CD4-positive, alpha-beta T cell treated with Interferon alpha-2 for 1 hour (primary cell): Measurements from ENCODE around the gene RPS6KA3.
A peak's percentile ranks its signal among the peaks of the same experiment; 100 is the strongest.

Experiments used
- DNase-seq, 2 donors: peaks; one replicate each; pipeline ENCODE4 v3.0.0-alpha.2; 2020 to 2022

RPS6KA3 gene

GRCh38 chrX:20266810-20267606, at the start of gene RPS6KA3:
TSS of gene RPS6KA3 (minus strand) at chrX:20266909. CDS start at chrX:20266632, 277 bp downstream.
- peak; percentile 90 to 93 for DNase-seq

GRCh38 chrX:20315140-20315539, 48.4 kb upstream of the RPS6KA3 start:
- no peak for DNase-seq

- DNase-seq, result peak in 1 of 2 donors; percentile 2
Observed at GRCh38 chrX:20313899-20314298, 47.2 kb upstream of the RPS6KA3 start.

- DNase-seq, result no peak
Observed at GRCh38 chrX:20312018-20312417, 45.3 kb upstream of the RPS6KA3 start.

GRCh38 chrX:20311505-20311904, 44.8 kb upstream of the RPS6KA3 start:
- no peak for DNase-seq

- DNase-seq, result no peak
Observed at GRCh38 chrX:20309806-20310205, 43.1 kb upstream of the RPS6KA3 start.

- no peak for DNase-seq
Observed at GRCh38 chrX:20306668-20307067, 40.0 kb upstream of the RPS6KA3 start.

GRCh38 chrX:20300822-20301221, 34.1 kb upstream of the RPS6KA3 start:
- no peak for DNase-seq

- no peak for DNase-seq
Observed at GRCh38 chrX:20294957-20295356, 28.2 kb upstream of the RPS6KA3 start.

GRCh38 chrX:20294284-20294683, 27.6 kb upstream of the RPS6KA3 start:
- DNase-seq, result no peak

GRCh38 chrX:20285511-20285910, 18.8 kb upstream of the RPS6KA3 start:
- no peak for DNase-seq

- no peak for DNase-seq
Observed at GRCh38 chrX:20284992-20285391, 18.3 kb upstream of the RPS6KA3 start.

- no peak for DNase-seq
Observed at GRCh38 chrX:20284444-20284843, 17.7 kb upstream of the RPS6KA3 start.

- DNase-seq, result no peak
Observed at GRCh38 chrX:20280938-20281337, 14.2 kb upstream of the RPS6KA3 start.

- no peak for DNase-seq
Observed at GRCh38 chrX:20274121-20274520, 7.4 kb upstream of the RPS6KA3 start.

GRCh38 chrX:20271730-20272129, 5.0 kb upstream of the RPS6KA3 start:
- DNase-seq, result no peak

GRCh38 chrX:20271186-20271585, 4.5 kb upstream of the RPS6KA3 start:
- DNase-seq, result no peak

- no peak for DNase-seq
Observed at GRCh38 chrX:20270562-20270890, 3.8 kb upstream of the RPS6KA3 start.

GRCh38 chrX:20269848-20270561, 3.3 kb upstream of the RPS6KA3 start:
- DNase-seq, result no peak

GRCh38 chrX:20267931-20268701, 1.4 kb upstream of the RPS6KA3 start:
- DNase-seq, result peak; percentile 18 to 25

GRCh38 chrX:20267607-20267930, 860 bp upstream of the RPS6KA3 start:
- DNase-seq, result no peak

GRCh38 chrX:20265726-20266681, 705 bp downstream of the RPS6KA3 start:
- DNase-seq, result peak; percentile 16 to 36
